HG02588 (cell line): Measurements from ENCODE around the gene HECW1.
A peak's percentile ranks its signal among the peaks of the same experiment; 100 is the strongest.

Experiments used
- ATAC-seq: cut with Tn5 transposase; IDR thresholded peaks from one replicate; pipeline ENCODE4 v1.9.1; 2021; ENCODE audit warnings: mild to moderate bottlenecking, moderate library complexity; ENCODE audit not compliant: unreplicated experiment

The HECW1 gene

GRCh38 chr7:43405948-43406347 lies 293.5 kb downstream of the HECW1 start:
- no peak for ATAC-seq

GRCh38 chr7:43406961-43407360 lies 294.5 kb downstream of the HECW1 start:
- no peak for ATAC-seq

GRCh38 chr7:43408981-43409380 lies 296.5 kb downstream of the HECW1 start:
- ATAC-seq, result no peak

- ATAC-seq, result no peak
Observed at GRCh38 chr7:43417455-43417854, 305.0 kb downstream of the HECW1 start.

GRCh38 chr7:43430411-43430810 lies 318.0 kb downstream of the HECW1 start:
- no peak for ATAC-seq

- no peak for ATAC-seq
Observed at GRCh38 chr7:43431020-43431595, 318.7 kb downstream of the HECW1 start.

- ATAC-seq, result no peak
Observed at GRCh38 chr7:43433639-43434038, 321.2 kb downstream of the HECW1 start.

GRCh38 chr7:43437001-43437400 lies 324.6 kb downstream of the HECW1 start:
- no peak for ATAC-seq

GRCh38 chr7:43438897-43439479 lies 326.5 kb downstream of the HECW1 start:
- no peak for ATAC-seq

- peak; percentile 68 for ATAC-seq
Observed at GRCh38 chr7:43439631-43440401, 327.4 kb downstream of the HECW1 start.

- no peak for ATAC-seq
Observed at GRCh38 chr7:43441231-43442130, 329.0 kb downstream of the HECW1 start.

GRCh38 chr7:43443381-43443780 lies 330.9 kb downstream of the HECW1 start:
- no peak for ATAC-seq

GRCh38 chr7:43444711-43445578 lies 332.5 kb downstream of the HECW1 start:
- no peak for ATAC-seq

GRCh38 chr7:43449577-43449976 lies 337.1 kb downstream of the HECW1 start:
- no peak for ATAC-seq

- no peak for ATAC-seq
Observed at GRCh38 chr7:43450894-43451293, 338.4 kb downstream of the HECW1 start.

GRCh38 chr7:43454936-43455518 lies 342.6 kb downstream of the HECW1 start:
- peak; percentile 64 for ATAC-seq

- ATAC-seq, result no peak
Observed at GRCh38 chr7:43456200-43456599, 343.8 kb downstream of the HECW1 start.

- no peak for ATAC-seq
Observed at GRCh38 chr7:43458330-43459018, 346.0 kb downstream of the HECW1 start.

- no peak for ATAC-seq
Observed at GRCh38 chr7:43459019-43459337, 346.5 kb downstream of the HECW1 start.
